ENCODE data around the gene ERFE. TPM values are rescaled to one million over a fixed set of nuclear protein-coding genes. Genes with fewer than 3 reads are reported as not detected.

ERFE gene
- total and polyA plus RNA-seq, 2 donors (not counting 3 experiments of a cell fraction or from before 2014, with no cell fraction given), result 0.65 to 1.2 TPM

- Histone ChIP-seq H3K9me1 (replicated peaks; ENCODE audit: control insufficient read depth, extremely low read depth, insufficient read depth, low read length) (no peaks in the 10 kb centered on the region), H3K9me3 (replicated peaks; ENCODE audit: control insufficient read depth, insufficient read depth, low read length) (no peaks in the 10 kb centered on the region), H3K4me2 (ENCODE audit: insufficient read depth, low read length) (no peak overlapping the region), H2AFZ (ENCODE audit: low read depth, low read length) (no peak overlapping the region), H3K4me1 (ENCODE audit: control insufficient read depth, extremely low read depth, insufficient read depth, low read length) (no peaks in the 10 kb centered on the region), H3K79me2 (ENCODE audit: control insufficient read depth, insufficient read depth, low read length) (no peaks in the 10 kb centered on the region), H3K9ac (replicated peaks; ENCODE audit: extremely low read depth, insufficient read depth, low read length) (no peak overlapping the region), H4K20me1 (replicated peaks; ENCODE audit: control insufficient read depth, extremely low read depth, insufficient read depth, low read length) (no peaks in the 10 kb centered on the region), H3K4me3 (replicated peaks in 1 of 3; ENCODE audit: insufficient read depth in 1 of 3, low read depth in 1 of 3, low read length in 3 of 3) (no peak overlapping the region), H3K27ac (ENCODE audit: insufficient read depth, low read depth, low read length) (no peak overlapping the region), H3K27me3 (ENCODE audit: control insufficient read depth in 2 of 2, insufficient read depth in 2 of 2, low read length in 2 of 2) (peaks cover 1 to 2% of the 10 kb centered on the region in 2 experiments), H3K36me3 (ENCODE audit: control insufficient read depth in 2 of 2, extremely low read depth in 1 of 2, insufficient read depth in 2 of 2, low read length in 2 of 2) (no peaks in the 10 kb centered on the region)
- no peak for FAIRE-seq
- POLR2A ChIA-PET, result no interaction called here
- no TSS peak for BruUV-seq (replicated peaks)
- no peak for TF ChIP-seq JUN (IDR thresholded peaks at IDR 0.05; ENCODE audit: borderline replicate concordance, insufficient read depth, insufficient read length, low read depth)
- no peak for TF ChIP-seq POLR2AphosphoS5 (IDR thresholded peaks at IDR 0.05; ENCODE audit: insufficient read depth, low read depth, low read length)
- no peak for TF ChIP-seq GATA2 (IDR thresholded peaks at IDR 0.05; ENCODE audit: insufficient read depth, insufficient read length, low read depth, low read length)
- TF ChIP-seq POLR2A (IDR thresholded peaks at IDR 0.05; ENCODE audit: low read depth, low read length), result no peak
- no peak for TF ChIP-seq FOS (IDR thresholded peaks at IDR 0.05; ENCODE audit: borderline replicate concordance, insufficient read depth, low read length)
- TF ChIP-seq MAX (IDR thresholded peaks at IDR 0.05; ENCODE audit: insufficient read depth, insufficient read length), result no peak
- TF ChIP-seq CTCF (IDR thresholded peaks at IDR 0.05; ENCODE audit: extremely low read depth in 1 of 2, insufficient read depth in 1 of 2, low read depth in 1 of 2, low read length in 2 of 2), result no peak
- no peak for TF ChIP-seq EZH2 (IDR thresholded peaks at IDR 0.05; ENCODE audit: borderline replicate concordance, low read depth, low read length, severe bottlenecking)
- TF ChIP-seq MYC (IDR thresholded peaks at IDR 0.05; ENCODE audit: low read depth, low read length), result no peak
- intact Hi-C loops (cut with micrococcal nuclease) (no loop called here), dilution Hi-C loops (cut with MboI; ENCODE audit: extremely low pct_ligation_motif_present, low sequenced_read_pairs) (no loop called here)
- CTCF ChIA-PET, result no interaction called here
- no peak for DNase-seq (ENCODE audit: low read depth, low spot score)
These were observed 35.4 kb upstream of the ERFE start for GRCh38 chr2:238123218-238123971.

Data from endothelial cell of umbilical vein (primary cell).